Muscle of arm (tissue), 12 donors: ENCODE data around the gene TERT. TPM values are rescaled to one million over a fixed set of nuclear protein-coding genes. Genes with fewer than 3 reads are reported as not detected.
"Not testable (repeated sequence)": the region's sequence is repeated elsewhere in the genome, so short reads cannot be mapped to it uniquely, and the experiment has no call there.

Experiments
- DNase-seq: peaks from one replicate; pipeline ENCODE4 v3.0.0-alpha.2; 2013
- polyA plus RNA-seq, 12 donors: library from polyadenylated mRNA; unstranded; fragments of 120-200 nt; gene quantifications; one replicate each; pipeline ENCODE4 v1.2.1, GENCODE V29; 2013; ENCODE audit not compliant: insufficient read length in 12 of 12

TERT gene
- polyA plus RNA-seq, 12 donors: 0.22 TPM; not detected in 11

DNA sequence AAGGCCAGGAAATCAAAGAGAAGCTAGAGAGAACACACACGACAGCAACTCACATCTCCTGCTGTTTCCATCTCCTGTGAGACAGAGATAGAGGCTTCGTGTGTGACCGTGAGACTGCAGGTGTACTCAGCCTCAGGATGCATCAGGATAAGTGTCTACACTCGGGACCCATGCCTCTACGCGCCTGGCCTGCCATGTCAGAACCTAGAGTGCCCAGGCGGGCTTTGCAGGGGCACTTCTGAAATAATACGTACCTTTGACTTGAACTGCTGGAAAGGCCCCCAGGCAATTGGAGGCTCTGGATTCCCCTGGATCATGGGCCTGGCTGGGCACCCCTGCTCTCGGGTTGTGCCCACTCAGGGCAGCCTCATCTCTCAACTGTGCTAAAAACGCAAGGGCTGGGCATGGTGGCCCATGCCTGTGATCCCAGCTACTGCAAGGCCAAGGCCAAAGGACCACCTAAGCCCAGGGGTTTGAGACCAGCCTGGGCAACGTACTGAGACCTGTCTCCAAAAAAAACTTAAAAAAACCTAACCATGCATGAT is 37.1 kb upstream of the TERT start:
- DNase-seq: no peak

DNA sequence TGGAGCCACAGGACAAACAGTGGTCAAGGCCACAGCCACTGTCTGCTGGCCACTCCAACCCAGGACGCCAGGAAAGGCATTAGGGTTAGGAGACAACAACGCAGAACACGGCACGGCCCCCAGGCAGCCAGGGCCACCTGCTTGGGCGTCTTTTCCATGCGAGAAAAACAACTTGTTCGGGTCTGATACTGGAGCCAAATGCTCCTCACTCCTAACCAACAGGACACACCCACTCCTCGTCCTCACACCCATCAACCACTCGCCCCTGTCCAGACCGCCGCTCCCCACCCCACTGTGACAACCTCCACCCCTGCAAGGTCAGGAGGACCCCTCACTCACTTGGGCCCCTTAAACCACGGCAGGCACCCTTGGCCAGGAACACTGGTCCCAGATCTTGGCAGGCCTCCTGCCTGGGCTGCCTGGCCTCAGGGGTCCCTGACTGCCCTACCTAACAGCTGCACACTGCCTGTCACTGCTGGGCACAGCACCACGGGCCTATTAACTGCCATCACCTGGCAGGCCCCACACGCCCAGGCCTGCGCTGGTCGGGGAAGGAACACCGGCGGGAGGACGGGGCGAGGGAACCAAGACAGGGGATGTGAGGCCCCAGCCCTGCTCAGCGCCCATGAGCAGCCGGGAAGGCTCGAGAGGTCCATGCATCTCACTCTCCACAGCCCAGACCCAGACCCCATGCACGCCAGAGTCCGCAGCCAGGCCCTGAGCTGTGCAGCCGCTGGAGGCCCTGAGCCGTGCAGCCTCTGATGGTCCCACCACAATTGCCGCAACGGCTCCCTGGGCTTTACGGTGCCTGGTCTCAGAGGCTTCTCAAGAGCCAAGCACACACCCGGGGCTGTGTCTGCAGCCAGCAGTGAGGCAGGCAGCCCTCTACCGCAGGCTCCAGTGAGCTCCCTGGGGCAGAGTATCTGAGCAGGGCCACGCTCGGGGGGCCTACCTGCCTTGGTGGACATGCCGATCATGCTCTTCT is 36.3 kb upstream of the TERT start:
- DNase-seq: no peak

DNA sequence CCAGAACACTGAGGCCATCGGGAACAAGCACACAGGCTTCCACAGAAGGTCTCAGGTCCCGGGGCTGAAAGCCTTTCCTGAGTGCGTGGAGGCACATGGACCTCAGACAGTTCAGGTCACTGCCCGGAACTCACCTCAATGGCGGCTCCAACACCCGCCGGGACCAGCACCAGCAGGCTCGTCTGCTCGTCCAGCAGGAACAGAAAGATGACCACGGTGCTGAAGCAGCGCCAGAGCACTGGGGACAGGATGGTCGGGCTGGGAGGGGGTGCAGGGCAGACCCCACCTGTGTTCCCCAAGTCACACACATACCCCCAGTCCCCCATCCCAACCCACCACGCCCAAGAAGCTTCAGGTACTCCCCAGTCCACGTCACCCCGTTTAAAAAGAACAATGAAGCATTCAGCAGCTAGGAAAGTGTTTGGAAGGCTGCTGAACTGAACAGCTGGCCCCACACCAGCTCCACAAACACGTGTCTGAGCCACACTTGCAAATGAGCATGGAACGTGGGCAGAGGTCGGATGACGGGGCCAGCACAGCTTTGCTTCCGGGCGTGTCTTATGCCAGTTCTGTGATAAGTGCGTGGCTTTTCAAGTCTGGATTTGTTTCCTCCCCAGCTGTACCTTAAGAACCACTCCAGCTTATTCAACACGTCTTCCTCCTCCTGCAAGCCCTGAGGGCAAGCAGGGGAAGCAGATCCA is 35.4 kb upstream of the TERT start:
- no peak for DNase-seq

DNA sequence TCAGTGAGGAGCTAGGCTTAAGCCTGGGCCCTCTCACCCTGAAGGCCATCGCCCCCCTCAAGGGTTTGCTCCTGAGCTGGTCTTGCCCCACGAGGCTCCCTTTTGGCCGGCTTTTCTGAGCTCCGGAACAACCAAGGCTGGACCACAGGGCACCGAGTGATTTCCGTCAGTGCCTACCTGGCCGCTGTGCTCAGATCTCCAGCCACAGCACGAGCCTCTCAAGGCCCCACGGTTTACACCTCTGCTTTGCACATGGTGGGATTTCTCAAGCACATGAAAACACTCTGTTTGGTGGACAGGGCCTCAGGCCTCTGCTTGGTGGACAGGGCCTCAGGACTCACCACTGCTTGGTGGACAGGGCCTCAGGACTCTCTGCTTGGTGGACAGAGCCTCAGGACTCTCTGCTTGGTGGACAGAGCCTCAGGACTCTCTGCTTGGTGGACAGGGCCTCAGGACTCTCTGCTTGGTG is 34.3 kb upstream of the TERT start:
- no peak for DNase-seq

DNA sequence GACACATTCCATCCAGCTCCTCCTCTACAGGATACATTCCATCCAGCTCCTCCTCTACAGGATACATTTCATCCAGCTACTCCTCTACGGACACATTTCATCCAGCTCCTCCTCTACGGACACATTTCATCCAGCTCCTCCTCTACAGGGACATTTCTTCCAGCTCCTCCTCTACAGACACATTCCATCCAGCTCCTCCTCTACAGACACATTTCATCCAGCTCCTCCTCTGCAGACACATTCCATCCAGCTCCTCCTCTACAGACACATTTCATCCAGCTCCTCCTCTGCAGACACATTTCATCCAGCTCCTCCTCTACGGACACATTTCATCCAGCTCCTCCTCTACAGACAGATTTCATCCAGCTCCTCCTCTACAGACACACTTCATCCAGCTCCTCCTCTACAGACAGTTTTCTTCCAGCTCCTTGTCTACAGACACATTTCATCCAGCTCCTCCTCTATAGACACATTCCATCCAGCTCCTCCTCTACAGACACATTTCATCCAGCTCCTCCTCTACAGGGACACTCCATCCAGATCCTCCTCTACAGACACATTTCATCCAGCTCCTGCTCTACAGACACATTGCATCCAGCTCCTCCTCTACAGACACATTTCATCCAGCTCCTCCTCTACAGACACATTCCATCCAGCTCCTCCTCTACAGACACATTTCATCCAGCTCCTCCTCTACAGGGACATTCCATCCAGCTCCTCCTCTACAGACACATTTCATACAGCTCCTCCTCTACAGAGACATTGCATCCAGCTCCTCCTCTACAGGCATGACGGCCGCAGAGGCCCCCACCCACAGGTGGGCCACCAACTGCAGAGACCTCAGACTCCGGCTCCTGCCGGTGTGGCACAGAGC is 33.6 kb upstream of the TERT start:
- DNase-seq: not testable (repeated sequence)

DNA sequence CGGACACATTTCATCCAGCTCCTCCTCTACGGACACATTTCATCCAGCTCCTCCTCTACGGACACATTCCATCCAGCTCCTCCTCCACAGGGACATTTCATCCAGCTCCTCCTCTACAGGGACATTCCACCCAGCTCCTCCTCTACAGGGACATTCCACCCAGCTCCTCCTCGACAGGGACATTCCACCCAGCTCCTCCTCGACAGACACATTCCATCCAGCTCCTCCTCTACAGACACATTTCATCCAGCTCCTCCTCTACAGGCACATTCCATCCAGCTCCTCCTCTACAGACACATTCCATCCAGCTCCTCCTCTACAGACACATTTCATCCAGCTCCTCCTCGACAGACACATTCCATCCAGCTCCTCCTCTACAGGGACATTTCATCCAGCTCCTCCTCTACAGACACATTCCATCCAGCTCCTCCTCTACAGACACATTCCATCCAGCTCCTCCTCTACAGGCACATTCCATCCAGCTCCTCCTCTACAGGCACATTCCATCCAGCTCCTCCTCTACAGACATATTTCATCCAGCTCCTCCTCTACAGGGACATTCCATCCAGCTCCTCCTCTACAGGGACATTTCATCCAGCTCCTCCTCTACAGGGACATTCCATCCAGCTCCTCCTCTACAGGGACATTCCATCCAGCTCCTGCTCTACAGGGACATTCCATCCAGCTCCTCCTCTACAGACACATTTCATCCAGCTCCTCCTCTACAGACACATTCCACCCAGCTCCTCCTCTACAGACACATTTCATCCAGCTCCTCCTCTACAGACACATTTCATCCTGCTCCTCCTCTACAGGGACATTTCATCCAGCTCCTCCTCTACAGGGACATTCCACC is 32.3 kb upstream of the TERT start:
- not testable (repeated sequence) for DNase-seq

DNA sequence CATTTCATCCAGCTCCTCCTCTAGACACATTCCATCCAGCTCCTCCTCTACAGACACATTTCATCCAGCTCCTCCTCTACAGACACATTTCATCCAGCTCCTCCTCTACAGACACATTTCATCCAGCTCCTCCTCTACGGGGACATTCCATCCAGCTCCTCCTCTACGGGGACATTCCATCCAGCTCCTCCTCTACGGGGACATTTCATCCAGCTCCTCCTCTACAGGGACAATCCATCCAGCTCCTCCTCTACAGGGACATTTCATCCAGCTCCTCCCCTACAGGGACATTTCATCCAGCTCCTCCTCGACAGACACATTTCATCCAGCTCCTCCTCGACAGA is 31.6 kb upstream of the TERT start:
- not testable (repeated sequence) for DNase-seq

DNA sequence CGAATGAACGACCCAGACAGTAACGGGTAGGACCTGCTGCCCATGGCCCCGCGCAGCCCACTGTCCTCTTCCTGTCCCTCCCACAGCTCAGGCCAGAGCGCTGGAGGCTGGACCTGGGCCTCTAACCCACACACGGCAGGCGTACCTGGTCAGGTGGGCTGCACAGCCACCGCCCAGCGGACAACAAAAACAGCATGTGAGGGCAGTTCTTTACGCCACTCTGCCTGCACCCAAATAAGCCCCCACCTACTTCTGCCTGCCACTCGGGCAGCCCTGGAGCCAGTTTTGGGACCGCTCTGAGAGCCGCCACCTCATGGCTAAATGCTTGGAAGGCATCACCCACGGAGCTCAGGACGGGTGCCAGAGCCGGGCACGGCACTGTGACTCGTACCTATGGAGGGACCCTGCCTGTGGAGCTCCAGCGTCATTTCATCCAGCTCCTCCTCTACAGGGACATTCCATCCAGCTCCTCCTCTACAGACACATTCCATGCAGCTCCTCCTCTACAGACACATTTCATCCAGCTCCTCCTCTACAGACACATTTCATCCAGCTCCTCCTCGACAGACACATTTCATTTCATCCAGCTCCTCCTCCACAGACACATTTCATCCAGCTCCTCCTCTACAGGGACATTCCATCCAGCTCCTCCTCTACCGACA is 31.1 kb upstream of the TERT start:
- no peak for DNase-seq

DNA sequence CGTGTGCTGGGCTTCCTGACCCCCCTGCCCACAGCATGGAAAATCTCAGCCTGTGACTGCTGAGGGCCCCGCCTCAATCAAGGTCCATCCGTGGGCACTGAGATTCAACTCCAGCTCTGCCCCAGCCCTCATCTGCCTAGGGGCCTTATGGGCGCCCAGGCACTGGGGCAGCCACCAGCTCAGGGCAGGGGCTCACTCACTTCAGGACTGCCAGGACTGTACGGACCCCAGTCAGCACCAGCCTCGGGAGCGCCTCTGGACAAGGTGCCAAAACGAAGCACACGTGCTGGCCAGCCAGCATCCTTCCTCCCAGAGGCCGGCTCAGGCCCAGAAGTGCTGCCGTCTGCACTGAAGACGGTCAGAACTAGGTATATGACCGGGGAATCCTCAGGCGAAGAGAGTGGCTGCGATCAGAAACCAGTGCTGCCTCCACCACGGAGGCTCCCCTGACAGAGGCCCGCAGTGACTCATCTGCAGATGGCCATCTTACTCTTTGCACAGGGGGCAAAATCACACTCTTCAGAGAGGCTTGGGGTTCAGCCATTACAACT is 30.4 kb upstream of the TERT start:
- no peak for DNase-seq

DNA sequence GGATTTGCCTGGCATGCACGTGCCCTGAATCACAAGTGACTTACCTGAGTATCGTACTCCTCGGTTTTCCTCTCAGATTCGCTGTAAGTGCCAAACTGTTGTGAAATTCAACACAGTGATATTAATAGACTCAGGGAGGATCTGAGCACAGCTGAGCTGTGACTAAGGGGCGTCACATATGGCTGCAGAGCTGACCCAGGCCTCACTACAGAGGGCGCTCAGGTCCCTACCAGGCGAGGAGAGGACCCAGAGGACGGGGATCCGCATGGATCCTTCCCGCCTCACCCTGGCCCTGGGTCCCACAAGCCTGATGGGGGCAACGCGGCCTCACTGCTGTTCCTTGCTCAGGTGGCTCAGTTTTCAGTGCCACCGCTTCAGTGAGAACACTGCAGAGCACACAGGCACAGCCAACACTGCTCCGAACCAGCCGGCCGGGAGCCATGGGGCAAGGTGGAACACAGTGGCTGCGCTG is 29.9 kb upstream of the TERT start:
- no peak for DNase-seq

DNA sequence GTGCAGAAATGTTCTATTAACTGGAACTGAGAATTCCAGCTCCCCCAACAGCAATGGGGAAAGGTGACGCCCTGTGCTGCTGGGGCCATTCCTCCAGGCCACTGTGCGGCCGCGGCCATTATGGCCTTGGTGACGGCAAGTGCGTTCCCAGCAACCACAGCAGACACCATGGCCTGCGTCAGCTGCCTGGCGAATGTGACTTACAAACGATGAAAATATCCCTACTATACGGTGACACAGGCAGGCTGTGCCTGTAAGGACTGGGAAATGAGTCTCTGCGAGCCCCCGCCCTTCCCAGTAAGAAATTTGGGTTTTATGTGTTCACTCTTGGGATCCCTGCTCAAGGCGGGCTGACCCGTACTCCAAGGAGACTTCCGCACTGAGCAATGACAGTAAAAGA is 29.4 kb upstream of the TERT start:
- DNase-seq: no peak

DNA sequence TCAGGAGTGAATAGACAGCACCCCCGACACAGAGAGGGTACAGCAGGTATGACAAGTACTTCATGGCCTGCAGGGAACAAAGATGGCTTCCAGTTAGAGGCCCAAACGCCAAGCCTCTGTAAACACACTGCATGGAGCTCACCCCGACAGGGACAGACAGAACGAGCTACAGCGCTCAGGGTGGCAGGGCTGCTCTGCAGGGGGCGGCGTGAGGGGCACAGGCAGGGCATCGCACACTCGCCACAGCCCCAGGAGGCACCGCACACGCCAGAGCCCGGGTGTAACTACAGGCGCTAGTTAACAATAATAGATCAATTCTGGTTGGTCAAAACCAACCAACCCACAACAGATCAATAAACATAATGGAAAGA is 28.9 kb upstream of the TERT start:
- DNase-seq: no peak

DNA sequence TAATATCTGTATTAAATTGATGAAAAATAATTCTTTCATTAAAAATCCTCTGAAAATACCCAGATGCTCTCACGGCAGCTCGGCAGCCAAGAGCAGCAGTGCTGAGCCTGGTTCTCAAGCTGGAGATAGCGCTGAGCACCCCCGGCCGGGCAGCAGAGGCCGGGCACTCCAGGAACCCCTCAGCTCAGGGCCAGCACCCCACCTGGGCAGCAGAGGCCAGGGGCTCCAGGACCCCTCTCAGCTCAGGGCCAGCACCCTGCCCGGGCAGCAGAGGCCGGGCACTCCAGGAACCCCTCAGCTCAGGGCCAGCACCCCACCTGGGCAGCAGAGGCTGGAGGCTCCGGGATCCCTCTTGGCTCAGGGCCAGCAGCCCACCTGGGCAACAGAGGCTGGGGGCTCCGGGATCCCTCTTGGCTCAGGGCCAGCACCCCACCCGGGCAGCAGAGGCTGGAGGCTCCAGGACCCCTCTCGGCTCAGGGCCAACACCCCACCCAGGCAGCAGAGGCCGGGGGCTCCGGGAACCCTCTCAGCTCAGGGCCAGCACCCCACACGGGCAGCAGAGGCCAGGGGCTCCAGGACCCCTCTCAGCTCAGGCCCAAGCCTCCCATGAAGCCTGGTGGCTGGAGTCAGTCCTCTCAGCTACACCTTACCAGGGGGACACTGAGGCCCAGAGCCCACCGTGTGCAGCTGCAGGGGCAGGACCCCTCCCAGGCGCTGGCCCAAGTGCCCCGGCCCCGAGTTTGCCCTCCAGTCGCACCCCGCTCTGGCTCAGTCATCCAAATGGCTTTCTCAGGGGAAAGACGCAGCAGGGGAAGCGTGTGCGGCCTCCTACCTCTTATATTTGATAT is 28.3 kb upstream of the TERT start:
- no peak for DNase-seq

DNA sequence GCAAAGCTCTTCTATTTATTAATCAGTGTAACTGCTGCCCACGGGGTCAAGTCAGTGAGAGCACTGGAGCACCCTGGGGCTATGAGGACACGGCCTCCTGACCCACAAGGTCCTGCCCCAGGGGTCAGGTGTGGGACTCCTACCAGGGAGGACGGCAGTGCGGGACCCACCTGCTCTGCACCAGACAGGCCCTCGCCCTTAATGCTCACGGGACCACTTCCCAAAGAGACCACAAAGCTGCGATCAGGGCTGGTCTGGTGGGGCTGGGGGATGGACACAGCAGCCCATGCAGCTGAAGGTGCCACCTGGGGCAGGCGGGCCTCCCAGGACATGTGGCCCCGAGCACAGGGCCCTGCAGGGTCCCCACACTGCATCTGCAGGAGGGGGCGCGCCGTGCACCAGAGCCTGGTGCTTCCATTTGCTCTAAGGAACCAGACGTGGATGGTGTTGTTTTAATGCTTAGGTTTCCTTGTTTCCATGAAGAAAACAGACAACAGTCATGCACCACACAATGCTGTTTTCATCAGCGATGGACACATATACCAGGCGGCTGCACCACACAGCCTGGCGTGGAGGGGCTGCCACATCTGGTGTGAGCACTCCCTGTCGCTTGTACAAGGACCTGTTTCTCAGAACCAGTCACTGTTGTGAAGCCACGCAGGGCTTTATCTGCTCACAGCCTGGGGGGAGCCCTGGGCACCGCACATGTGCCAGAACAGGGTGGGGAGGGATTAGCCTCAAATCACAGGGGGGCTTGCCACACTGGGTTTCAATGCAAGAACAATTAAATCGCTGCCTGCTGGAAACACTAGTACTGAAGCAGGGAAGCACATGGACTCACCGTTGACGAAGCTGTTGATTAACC is 27.4 kb upstream of the TERT start:
- DNase-seq: no peak

DNA sequence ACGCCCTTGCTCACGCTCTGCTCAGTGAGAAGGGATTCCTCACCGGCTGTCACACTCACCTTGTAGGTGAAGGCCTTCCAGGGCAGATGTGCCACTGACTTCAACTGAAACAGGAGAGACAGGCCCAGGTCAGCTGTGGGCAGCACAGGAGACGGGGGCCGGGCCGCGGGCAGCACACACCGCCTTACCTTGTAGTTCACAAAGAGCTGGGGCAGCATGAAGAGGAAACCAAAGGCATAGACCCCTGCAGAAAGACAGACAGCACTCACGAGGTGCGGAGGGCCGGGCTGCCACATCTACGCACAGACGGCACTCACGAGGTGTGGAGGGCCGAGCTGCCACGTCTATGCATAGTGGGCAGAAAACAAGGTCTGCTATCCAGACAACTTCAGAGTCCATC is 26.7 kb upstream of the TERT start:
- DNase-seq: no peak

DNA sequence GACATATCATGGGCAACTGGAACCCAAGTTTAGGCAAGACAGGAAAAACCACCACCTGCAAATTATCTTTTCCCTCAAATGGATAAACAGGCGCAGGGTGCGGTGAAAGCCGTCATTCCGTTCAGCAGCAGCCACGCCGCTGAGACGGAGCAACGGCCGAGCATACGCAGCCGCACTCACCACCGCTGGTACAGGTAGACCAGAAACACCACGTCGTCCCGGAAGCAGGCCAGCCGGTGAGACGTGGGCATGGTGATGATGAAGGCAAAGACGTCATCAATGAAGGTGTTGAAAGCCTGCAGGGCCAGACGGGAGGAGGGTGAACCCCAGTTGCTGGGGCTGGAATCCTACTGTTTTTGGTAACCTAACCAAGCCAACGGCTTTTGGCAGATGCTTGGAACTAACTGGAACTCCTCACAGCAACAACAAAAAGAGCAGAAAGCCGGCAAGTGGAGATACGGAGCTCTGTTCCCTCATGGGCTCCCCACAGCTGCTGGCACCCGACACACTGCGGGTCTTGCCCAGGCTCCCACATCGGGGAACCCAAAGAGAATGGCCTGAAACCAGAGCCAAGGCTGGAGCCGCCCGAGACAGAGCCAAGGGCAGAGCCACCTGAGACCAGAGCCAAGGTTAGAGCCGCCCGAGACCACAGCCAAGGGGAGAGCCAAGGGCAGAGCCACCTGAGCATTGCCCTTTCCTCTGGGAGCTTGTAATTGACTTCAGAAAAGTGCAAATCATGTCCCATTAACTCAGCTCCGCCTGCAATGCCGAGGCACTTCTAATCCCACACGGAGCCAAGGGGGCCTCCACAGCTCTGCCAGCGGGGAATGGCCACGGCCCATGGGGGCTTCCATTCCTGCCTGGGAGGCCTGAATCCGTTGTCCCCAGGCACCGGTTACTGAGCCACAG is 25.8 kb upstream of the TERT start:
- no peak for DNase-seq
